GM19240 (cell line): ENCODE results near the gene USP17L12.
"Not testable (repeated sequence)": the region's sequence is repeated elsewhere in the genome, so short reads cannot be mapped to it uniquely, and the experiment has no call there.

Source experiments
- DNase-seq: peaks from one replicate; pipeline ENCODE4 v3.0.0; 2011; ENCODE audit warnings: low spot score; ENCODE audit not compliant: insufficient read length

The USP17L12 gene

GRCh38 chr4:9219852-9220251 is at the start of gene USP17L12:
Gene USP17L12, plus strand, starts transcription at chr4:9220152. Its CDS starts 0 bp downstream, at chr4:9220152.
- DNase-seq: not testable (repeated sequence)

GRCh38 chr4:9210357-9210756 is 9.6 kb upstream of the USP17L12 start, which contains the start of gene USP17L10:
Gene USP17L10, plus strand, starts transcription at chr4:9210657. Its CDS starts 0 bp downstream, at chr4:9210657.
- not testable (repeated sequence) for DNase-seq

- DNase-seq: not testable (repeated sequence)
Measured at GRCh38 chr4:9214701-9215100, 5.3 kb upstream of the USP17L12 start.

GRCh38 chr4:9215105-9215504 is 4.8 kb upstream of the USP17L12 start, which contains the start of gene USP17L11:
Gene USP17L11, plus strand, starts transcription at chr4:9215405. Its CDS starts 0 bp downstream, at chr4:9215405.
- not testable (repeated sequence) for DNase-seq

- DNase-seq: not testable (repeated sequence)
Measured at GRCh38 chr4:9224596-9224995, 4.6 kb downstream of the USP17L12 start, which contains the start of gene USP17L13. Gene USP17L13, plus strand, starts transcription at chr4:9224896. Its CDS starts 0 bp downstream, at chr4:9224896.

DNA sequence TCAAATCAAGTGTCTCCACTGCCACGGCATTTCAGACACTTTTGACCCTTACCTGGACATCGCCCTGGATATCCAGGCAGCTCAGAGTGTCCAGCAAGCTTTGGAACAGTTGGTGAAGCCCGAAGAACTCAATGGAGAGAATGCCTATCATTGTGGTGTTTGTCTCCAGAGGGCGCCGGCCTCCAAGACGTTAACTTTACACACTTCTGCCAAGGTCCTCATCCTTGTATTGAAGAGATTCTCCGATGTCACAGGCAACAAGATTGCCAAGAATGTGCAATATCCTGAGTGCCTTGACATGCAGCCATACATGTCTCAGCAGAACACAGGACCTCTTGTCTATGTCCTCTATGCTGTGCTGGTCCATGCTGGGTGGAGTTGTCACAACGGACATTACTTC is 10.3 kb downstream of the USP17L12 start:
- not testable (repeated sequence) for DNase-seq

- DNase-seq: not testable (repeated sequence)
Measured at GRCh38 chr4:9234085-9234484, 14.1 kb downstream of the USP17L12 start, which contains the start of gene USP17L15. Gene USP17L15, plus strand, starts transcription at chr4:9234385. Its CDS starts 0 bp downstream, at chr4:9234385.

DNA sequence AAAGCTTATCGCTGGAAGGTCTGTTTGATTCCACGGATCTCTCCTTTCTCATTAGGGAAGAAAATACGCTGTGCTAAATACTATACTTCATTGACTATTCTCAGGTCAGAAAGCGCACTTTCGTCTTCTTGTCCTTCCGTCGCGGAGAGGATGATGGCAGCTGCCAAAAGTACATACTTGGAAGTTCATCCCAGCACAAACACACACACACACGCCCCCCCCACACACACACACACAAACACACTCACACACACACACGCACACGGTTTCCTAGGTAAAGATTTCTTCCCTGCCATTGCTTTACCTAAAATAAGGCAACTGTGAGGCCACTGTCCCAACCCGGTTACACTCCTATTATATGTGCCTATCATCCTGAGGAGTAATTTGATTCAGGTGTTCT is 18.5 kb downstream of the USP17L12 start:
- DNase-seq: not testable (repeated sequence)

DNA sequence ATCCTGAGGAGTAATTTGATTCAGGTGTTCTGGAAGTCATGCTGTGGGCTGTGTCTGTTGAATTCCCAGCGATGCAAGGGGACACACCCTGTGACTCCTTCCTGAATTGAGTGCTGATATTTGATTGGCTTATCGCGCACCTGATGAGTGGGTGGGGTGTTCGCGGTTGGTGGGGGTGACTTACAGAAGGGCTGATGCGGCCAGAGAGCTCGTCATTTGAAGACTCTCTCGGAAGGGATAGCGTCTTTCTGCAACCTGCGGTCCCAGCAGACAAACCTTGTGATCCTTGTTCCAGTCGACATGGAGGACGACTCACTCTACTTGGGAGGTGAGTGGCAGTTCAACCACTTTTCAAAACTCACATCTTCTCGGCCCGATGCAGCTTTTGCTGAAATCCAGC is 23.6 kb downstream of the USP17L12 start, which contains the start of gene USP17L17:
USP17L17 (plus strand) TSS at position 301 of the 400 bp plus-strand sequence; CDS start at position 301, 0 bp downstream.
- not testable (repeated sequence) for DNase-seq

DNA sequence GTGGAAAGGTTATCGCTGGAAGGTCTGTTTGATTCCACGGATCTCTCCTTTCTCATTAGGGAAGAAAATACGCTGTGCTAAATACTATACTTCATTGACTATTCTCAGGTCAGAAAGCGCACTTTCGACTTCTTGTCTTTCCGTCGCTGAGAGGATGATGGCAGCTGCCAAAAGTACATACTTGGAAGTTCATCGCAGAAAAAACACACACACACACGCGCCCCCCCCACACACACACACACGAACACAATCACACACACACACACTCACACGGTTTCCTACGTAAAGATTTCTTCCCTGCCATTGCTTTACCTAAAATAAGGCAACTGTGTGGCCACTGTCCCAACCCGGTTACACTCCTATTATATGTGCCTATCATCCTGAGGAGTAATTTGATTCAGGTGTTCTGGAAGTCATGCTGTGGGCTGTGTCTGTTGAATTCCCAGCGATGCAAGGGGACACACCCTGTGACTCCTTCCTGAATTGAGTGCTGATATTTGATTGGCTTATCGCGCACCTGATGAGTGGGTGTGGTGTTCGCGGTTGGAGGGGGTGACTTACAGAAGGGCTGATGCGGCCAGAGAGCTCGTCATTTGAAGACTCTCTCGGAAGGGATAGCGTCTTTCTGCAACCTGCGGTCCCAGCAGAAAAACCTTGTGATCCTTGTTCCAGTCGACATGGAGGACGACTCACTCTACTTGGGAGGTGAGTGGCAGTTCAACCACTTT is 28.2 kb downstream of the USP17L12 start, which contains the start of gene USP17L18:
USP17L18 (plus strand) TSS at position 678 of the 728 bp plus-strand sequence; CDS start at position 678, 0 bp downstream.
- DNase-seq: not testable (repeated sequence)

GRCh38 chr4:9253078-9253477 is 33.1 kb downstream of the USP17L12 start, which contains the start of gene USP17L19:
Gene USP17L19, plus strand, starts transcription at chr4:9253378. Its CDS starts 0 bp downstream, at chr4:9253378.
- not testable (repeated sequence) for DNase-seq

GRCh38 chr4:9257824-9258223 is 37.9 kb downstream of the USP17L12 start, which contains the start of gene USP17L20:
Gene USP17L20, plus strand, starts transcription at chr4:9258124. Its CDS starts 0 bp downstream, at chr4:9258124.
- not testable (repeated sequence) for DNase-seq

GRCh38 chr4:9262572-9262971 is 42.6 kb downstream of the USP17L12 start, which contains the start of gene USP17L21:
Gene USP17L21, plus strand, starts transcription at chr4:9262872. Its CDS starts 0 bp downstream, at chr4:9262872.
- DNase-seq: not testable (repeated sequence)

DNA sequence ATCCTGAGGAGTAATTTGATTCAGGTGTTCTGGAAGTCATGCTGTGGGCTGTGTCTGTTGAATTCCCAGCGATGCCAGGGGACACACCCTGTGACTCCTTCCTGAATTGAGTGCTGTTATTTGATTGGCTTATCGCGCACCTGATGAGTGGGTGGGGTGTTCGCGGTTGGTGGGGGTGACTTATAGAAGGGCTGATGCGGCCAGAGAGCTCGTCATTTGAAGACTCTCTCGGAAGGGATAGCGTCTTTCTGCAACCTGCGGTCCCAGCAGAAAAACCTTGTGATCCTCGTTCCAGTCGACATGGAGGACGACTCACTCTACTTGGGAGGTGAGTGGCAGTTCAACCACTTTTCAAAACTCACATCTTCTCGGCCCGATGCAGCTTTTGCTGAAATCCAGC is 47.4 kb downstream of the USP17L12 start, which contains the start of gene USP17L22:
USP17L22 (plus strand) TSS at position 301 of the 400 bp plus-strand sequence; CDS start at position 301, 0 bp downstream.
- not testable (repeated sequence) for DNase-seq
